SW 1271 (cell line): ENCODE results near the gene SAMD4A.

Experiments
- DNase-seq, 2 experiments: peaks; one replicate each; lab custom pipeline; 2025; lab: John Stamatoyannopoulos, UW

The SAMD4A gene

GRCh38 chr14:54781961-54782750, 215.2 kb downstream of the SAMD4A start:
- no peak for DNase-seq

- DNase-seq = no peak
These were observed 216.1 kb downstream of the SAMD4A start for GRCh38 chr14:54782751-54783659.

- DNase-seq = no peak
These were observed 216.7 kb downstream of the SAMD4A start for GRCh38 chr14:54783660-54784015.

GRCh38 chr14:54784060-54784459, 217.1 kb downstream of the SAMD4A start:
- no peak for DNase-seq

GRCh38 chr14:54784657-54785056, 217.7 kb downstream of the SAMD4A start:
- no peak for DNase-seq

- no peak for DNase-seq
These were observed 218.3 kb downstream of the SAMD4A start for GRCh38 chr14:54785136-54785777.

- no peak for DNase-seq
These were observed 219.1 kb downstream of the SAMD4A start for GRCh38 chr14:54785778-54786770.

- no peak for DNase-seq
These were observed 219.9 kb downstream of the SAMD4A start for GRCh38 chr14:54786838-54787237.

- no peak for DNase-seq
These were observed 220.3 kb downstream of the SAMD4A start for GRCh38 chr14:54787261-54787660.

- DNase-seq = no peak
These were observed 221.8 kb downstream of the SAMD4A start for GRCh38 chr14:54788701-54789100.

GRCh38 chr14:54789166-54789565, 222.2 kb downstream of the SAMD4A start:
- DNase-seq = no peak

- DNase-seq = no peak
These were observed 223.0 kb downstream of the SAMD4A start for GRCh38 chr14:54789781-54790480.

GRCh38 chr14:54791001-54791400, 224.1 kb downstream of the SAMD4A start:
- DNase-seq = no peak

- no peak for DNase-seq
These were observed 225.4 kb downstream of the SAMD4A start for GRCh38 chr14:54792288-54792687.

GRCh38 chr14:54794159-54794558, 227.2 kb downstream of the SAMD4A start:
- no peak for DNase-seq

- DNase-seq = no peak
These were observed 227.9 kb downstream of the SAMD4A start for GRCh38 chr14:54794796-54795195.

GRCh38 chr14:54796961-54797360, 230.0 kb downstream of the SAMD4A start:
- peak in 1 of 2 experiments; percentile 26 for DNase-seq

GRCh38 chr14:54797556-54797955, 230.6 kb downstream of the SAMD4A start:
- no peak for DNase-seq

- DNase-seq = no peak
These were observed 231.1 kb downstream of the SAMD4A start for GRCh38 chr14:54797986-54798385.

- DNase-seq = no peak
These were observed 231.7 kb downstream of the SAMD4A start for GRCh38 chr14:54798465-54799124.
